ENCODE data around the gene SLC43A3.

Gene SLC43A3

GRCh38 chr11:57379732-57380131 lies 47.2 kb downstream of the SLC43A3 start:
- TF ChIP-seq, protein P1, sequence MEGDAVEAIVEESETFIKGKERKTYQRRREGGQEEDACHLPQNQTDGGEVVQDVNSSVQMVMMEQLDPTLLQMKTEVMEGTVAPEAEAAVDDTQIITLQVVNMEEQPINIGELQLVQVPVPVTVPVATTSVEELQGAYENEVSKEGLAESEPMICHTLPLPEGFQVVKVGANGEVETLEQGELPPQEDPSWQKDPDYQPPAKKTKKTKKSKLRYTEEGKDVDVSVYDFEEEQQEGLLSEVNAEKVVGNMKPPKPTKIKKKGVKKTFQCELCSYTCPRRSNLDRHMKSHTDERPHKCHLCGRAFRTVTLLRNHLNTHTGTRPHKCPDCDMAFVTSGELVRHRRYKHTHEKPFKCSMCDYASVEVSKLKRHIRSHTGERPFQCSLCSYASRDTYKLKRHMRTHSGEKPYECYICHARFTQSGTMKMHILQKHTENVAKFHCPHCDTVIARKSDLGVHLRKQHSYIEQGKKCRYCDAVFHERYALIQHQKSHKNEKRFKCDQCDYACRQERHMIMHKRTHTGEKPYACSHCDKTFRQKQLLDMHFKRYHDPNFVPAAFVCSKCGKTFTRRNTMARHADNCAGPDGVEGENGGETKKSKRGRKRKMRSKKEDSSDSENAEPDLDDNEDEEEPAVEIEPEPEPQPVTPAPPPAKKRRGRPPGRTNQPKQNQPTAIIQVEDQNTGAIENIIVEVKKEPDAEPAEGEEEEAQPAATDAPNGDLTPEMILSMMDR (IDR thresholded peaks at IDR 0.05) = no peak
- no peaks in the 10 kb centered on the region for H3K36me3 ChIP-seq
- H3K4me3 ChIP-seq (ENCODE audit: low read depth in 1 of 2, low read length in 1 of 2) = no peak overlapping the region
- peaks cover 24% of the 10 kb centered on the region for H3K27me3 ChIP-seq
- H3K4me1 ChIP-seq (ENCODE audit: control insufficient read depth in 1 of 2, insufficient read depth in 1 of 2, low read depth in 1 of 2, low read length in 1 of 2) = no peaks in the 10 kb centered on the region
- no peaks in the 10 kb centered on the region for H3K9me3 ChIP-seq
- no peak overlapping the region for H3K27ac ChIP-seq

DNA sequence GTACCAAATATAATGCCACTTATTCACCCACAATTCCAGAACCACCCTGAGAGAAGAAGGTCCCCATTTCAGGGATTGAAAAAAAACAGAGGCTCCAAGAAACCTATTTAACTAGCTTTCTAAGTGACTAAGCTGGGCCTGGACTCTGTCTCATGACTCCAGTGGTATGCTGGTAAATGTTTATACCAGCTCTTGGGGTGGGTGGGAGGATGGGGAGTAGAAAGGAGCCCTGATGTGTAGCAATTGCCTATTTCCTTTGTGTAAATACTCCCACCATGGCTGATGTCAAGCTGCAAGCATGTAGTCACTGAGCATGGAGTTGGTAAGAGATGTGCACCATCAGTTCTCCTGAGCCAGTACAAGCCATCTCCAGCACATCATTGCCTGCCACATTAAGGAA lies 48.7 kb downstream of the SLC43A3 start:
- peaks cover 24% of the 10 kb centered on the region for H3K27me3 ChIP-seq
- TF ChIP-seq, protein P1 (IDR thresholded peaks at IDR 0.05) = no peak
- H3K4me1 ChIP-seq (ENCODE audit: control insufficient read depth in 1 of 2, insufficient read depth in 1 of 2, low read depth in 1 of 2, low read length in 1 of 2) = no peaks in the 10 kb centered on the region
- no peaks in the 10 kb centered on the region for H3K36me3 ChIP-seq
- H3K9me3 ChIP-seq = no peaks in the 10 kb centered on the region
- no peak overlapping the region for H3K4me3 ChIP-seq (ENCODE audit: low read depth in 1 of 2, low read length in 1 of 2)
- no peak overlapping the region for H3K27ac ChIP-seq

- no peaks in the 10 kb centered on the region for H3K4me1 ChIP-seq (ENCODE audit: control insufficient read depth in 1 of 2, insufficient read depth in 1 of 2, low read depth in 1 of 2, low read length in 1 of 2)
- H3K36me3 ChIP-seq = no peaks in the 10 kb centered on the region
- TF ChIP-seq, protein P1 (IDR thresholded peaks at IDR 0.05) = no peak
- H3K27ac ChIP-seq = no peak overlapping the region
- H3K4me3 ChIP-seq (ENCODE audit: low read depth in 1 of 2, low read length in 1 of 2) = no peak overlapping the region
- no peaks in the 10 kb centered on the region for H3K9me3 ChIP-seq
- H3K27me3 ChIP-seq = peaks cover 24% of the 10 kb centered on the region
These were observed 49.8 kb downstream of the SLC43A3 start for GRCh38 chr11:57377107-57377506.

GRCh38 chr11:57376095-57377090 lies 50.5 kb downstream of the SLC43A3 start:
- no peaks in the 10 kb centered on the region for H3K36me3 ChIP-seq
- peaks cover 24% of the 10 kb centered on the region for H3K27me3 ChIP-seq

DNA sequence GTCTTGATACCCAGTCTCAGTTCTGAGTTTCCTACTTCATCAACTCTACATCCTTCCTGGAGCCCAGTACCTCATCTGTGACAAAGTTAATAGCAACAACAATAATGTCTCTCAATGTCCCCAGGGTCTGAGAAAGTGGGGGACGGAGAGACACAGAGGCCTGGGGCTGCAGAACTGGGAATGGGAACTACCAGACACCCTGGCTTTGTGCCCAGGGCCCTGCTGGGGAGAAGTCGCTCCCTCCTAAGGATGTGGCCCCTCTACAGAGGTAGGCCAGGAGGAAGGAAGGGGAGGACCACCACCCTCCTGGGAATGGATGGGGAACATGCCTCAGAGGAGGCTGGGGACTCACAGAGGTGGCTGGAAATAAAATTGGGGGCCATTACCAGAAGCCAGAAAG lies 51.4 kb downstream of the SLC43A3 start:
- Histone ChIP-seq H3K36me3 (no peaks in the 10 kb centered on the region), H3K4me1 (ENCODE audit: control insufficient read depth in 1 of 2, insufficient read depth in 1 of 2, low read depth in 1 of 2, low read length in 1 of 2) (no peaks in the 10 kb centered on the region), H3K9me3 (no peaks in the 10 kb centered on the region), H3K27me3 (peaks cover 24% of the 10 kb centered on the region), H3K4me3 (ENCODE audit: low read depth in 1 of 2, low read length in 1 of 2) (no peak overlapping the region), H3K27ac (no peak overlapping the region)
- TF ChIP-seq, protein P1 (IDR thresholded peaks at IDR 0.05) = no peak

More at GRCh38 chr11:57376095-57377090, 50.5 kb downstream of the SLC43A3 start:
- Histone ChIP-seq H3K27ac (no peak overlapping the region), H3K4me1 (ENCODE audit: control insufficient read depth in 1 of 2, insufficient read depth in 1 of 2, low read depth in 1 of 2, low read length in 1 of 2) (no peaks in the 10 kb centered on the region), H3K4me3 (ENCODE audit: low read depth in 1 of 2, low read length in 1 of 2) (no peak overlapping the region), H3K9me3 (no peaks in the 10 kb centered on the region)
- TF ChIP-seq, protein P1 (IDR thresholded peaks at IDR 0.05) = no peak
